GM13977 (cell line): ENCODE results near the gene CPTP.

ENCODE experiments used
- DNase-seq: peaks from one replicate; pipeline ENCODE4 v3.0.0; 2012; ENCODE audit warnings: low spot score
- in situ Hi-C: fragments of 300-500 bp; cut with MboI; formaldehyde crosslinking; loops from one replicate; pipeline ENCODE4 v1.12.0; 2022; ENCODE audit warnings: low sequenced_read_pairs, low pct_unique_long_range_greater_than_20kb, mixed read lengths, inconsistent platforms; ENCODE audit not compliant: unreplicated experiment
- TF ChIP-seq, protein P1 (sequence below): IDR thresholded peaks from 2 replicates; pipeline ENCODE4 v1.5.1; 2012; ENCODE audit warnings: mild to moderate bottlenecking, control low read depth; ENCODE audit not compliant: insufficient read depth; ENCODE audit errors: extremely low read depth, missing control alignments

The CPTP gene

DNA sequence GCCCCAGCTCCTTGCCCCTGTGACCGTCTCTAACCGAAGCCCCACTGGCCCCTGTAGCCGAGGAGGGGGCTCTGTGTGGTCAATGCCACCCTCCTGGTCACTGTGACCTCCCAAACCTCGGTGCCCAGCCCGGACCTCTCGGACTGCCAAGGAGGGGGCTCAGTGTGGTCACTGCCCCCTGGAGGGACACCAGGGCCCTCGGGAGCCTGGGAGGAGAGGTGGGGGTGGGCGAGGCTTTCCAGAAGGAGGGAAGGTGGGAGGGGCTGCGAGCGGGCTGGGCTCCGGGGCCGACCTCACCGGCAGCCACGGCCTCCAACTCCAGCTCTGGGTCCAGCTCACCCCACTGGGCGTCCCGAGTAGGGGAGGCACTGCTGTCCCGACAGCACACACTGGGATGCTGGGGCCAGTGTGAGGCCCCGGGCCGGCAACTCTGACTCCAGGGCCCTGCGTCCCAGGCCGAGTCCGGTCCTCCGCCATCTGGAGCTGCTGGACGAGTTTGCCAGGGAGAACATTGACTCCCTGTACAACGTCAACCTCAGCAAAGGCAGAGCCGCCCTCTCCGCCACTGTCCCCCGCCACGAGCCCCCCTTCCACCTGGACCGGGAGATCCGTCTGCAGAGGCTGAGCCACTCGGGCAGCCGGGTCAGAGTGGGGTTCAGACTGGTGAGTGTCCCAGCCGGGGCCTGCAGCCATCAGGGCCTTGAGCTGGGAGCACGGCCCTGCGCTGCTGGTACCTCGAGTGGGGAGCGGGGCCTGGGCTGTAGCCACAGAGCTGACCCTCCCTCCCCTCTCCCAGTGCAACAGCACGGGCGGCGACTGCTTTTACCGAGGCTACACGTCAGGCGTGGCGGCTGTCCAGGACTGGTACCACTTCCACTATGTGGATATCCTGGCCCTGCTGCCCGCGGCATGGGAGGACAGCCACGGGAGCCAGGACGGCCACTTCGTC is 38.0 kb upstream of the CPTP start:
- TF ChIP-seq, protein P1, sequence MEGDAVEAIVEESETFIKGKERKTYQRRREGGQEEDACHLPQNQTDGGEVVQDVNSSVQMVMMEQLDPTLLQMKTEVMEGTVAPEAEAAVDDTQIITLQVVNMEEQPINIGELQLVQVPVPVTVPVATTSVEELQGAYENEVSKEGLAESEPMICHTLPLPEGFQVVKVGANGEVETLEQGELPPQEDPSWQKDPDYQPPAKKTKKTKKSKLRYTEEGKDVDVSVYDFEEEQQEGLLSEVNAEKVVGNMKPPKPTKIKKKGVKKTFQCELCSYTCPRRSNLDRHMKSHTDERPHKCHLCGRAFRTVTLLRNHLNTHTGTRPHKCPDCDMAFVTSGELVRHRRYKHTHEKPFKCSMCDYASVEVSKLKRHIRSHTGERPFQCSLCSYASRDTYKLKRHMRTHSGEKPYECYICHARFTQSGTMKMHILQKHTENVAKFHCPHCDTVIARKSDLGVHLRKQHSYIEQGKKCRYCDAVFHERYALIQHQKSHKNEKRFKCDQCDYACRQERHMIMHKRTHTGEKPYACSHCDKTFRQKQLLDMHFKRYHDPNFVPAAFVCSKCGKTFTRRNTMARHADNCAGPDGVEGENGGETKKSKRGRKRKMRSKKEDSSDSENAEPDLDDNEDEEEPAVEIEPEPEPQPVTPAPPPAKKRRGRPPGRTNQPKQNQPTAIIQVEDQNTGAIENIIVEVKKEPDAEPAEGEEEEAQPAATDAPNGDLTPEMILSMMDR: no peak
- in situ Hi-C loops: no loop called here
- no peak for DNase-seq

DNA sequence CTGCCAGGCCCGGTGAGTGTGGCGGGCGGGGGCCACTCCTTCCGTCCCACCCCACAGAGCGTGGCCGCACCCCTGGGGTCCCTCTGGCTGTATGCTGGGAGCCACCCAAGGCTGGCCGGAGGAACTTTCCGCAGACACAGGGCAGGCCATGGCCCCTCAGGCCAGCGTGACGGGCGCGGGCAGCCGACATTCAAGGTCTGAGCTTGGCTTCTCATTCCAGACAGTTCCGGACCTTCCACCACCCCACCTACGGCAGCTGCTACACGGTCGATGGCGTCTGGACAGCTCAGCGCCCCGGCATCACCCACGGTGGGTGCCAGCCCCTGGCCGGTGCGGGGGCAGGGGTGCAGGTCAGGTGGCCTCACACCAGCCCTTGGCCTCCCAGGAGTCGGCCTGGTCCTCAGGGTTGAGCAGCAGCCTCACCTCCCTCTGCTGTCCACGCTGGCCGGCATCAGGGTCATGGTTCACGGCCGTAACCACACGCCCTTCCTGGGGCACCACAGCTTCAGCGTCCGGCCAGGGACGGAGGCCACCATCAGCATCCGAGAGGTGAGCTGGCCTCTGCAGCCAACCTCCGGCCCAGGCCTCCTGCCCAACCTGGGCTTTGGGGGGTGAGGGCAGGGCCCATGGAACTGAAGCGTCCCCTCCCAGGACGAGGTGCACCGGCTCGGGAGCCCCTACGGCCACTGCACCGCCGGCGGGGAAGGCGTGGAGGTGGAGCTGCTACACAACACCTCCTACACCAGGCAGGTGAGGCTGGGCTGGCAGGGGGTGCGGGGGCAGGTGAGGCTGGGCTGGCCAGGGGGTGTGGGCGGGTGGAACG is 37.1 kb upstream of the CPTP start:
- TF ChIP-seq, protein P1: no peak
- in situ Hi-C loops: no loop called here
- DNase-seq: no peak

DNA sequence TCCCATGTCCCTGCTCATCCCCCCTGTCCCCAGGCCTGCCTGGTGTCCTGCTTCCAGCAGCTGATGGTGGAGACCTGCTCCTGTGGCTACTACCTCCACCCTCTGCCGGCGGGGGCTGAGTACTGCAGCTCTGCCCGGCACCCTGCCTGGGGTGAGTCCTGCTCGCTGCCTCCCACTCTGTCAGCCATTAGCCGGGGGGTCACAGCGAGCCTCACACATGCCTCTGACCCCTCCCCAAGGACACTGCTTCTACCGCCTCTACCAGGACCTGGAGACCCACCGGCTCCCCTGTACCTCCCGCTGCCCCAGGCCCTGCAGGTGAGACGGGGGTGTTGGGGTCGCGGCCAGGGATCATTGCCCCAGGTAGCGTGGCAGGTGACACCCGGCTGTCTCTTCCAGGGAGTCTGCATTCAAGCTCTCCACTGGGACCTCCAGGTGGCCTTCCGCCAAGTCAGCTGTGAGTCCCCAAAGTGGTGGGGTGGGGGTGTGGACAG is 34.3 kb upstream of the CPTP start:
- DNase-seq: peak; percentile 76
- in situ Hi-C loops: no loop called here
- TF ChIP-seq, protein P1: peak; percentile 53

DNA sequence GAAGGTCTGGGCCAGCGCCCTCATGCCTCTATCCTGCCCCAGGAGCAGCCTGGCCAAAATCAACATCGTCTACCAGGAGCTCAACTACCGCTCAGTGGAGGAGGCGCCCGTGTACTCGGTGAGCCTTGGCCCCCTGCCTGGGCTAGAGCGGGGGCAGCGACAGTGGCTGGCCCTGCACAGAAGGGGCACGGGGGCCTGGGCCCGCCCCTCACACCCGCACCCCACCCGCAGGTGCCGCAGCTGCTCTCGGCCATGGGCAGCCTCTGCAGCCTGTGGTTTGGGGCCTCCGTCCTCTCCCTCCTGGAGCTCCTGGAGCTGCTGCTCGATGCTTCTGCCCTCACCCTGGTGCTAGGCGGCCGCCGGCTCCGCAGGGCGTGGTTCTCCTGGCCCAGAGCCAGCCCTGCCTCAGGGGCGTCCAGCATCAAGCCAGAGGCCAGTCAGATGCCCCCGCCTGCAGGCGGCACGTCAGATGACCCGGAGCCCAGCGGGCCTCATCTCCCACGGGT is 33.5 kb upstream of the CPTP start:
- DNase-seq: no peak
- in situ Hi-C loops: no loop called here
- TF ChIP-seq, protein P1: no peak

GRCh38 chr1:1291548-1292441 is 32.8 kb upstream of the CPTP start:
- TF ChIP-seq, protein P1: peak; percentile 85
- peak; percentile 89 for DNase-seq
- in situ Hi-C loops: no loop called here
